GM13976 (cell line): ENCODE measurements around the gene CAPN5.
A peak's percentile ranks its signal among the peaks of the same experiment; 100 is the strongest.
"Not testable (repeated sequence)": the region's sequence is repeated elsewhere in the genome, so short reads cannot be mapped to it uniquely, and the experiment has no call there.

ENCODE experiments used
- DNase-seq: peaks from one replicate; pipeline ENCODE4 v3.0.0; 2012; ENCODE audit warnings: low spot score
- CTCF ChIP-seq: IDR thresholded peaks from 2 replicates; pipeline ENCODE4 v1.5.1; 2012; ENCODE audit warnings: borderline replicate concordance, mild to moderate bottlenecking; ENCODE audit not compliant: insufficient read depth; ENCODE audit errors: extremely low read depth, missing control alignments, control extremely low read depth
- in situ Hi-C: fragments of 300-500 bp; cut with MboI; formaldehyde crosslinking; loops from one replicate; pipeline ENCODE4 v1.12.0; 2022; ENCODE audit warnings: low sequenced_read_pairs, mixed read lengths, inconsistent platforms; ENCODE audit not compliant: unreplicated experiment

The CAPN5 gene

DNA sequence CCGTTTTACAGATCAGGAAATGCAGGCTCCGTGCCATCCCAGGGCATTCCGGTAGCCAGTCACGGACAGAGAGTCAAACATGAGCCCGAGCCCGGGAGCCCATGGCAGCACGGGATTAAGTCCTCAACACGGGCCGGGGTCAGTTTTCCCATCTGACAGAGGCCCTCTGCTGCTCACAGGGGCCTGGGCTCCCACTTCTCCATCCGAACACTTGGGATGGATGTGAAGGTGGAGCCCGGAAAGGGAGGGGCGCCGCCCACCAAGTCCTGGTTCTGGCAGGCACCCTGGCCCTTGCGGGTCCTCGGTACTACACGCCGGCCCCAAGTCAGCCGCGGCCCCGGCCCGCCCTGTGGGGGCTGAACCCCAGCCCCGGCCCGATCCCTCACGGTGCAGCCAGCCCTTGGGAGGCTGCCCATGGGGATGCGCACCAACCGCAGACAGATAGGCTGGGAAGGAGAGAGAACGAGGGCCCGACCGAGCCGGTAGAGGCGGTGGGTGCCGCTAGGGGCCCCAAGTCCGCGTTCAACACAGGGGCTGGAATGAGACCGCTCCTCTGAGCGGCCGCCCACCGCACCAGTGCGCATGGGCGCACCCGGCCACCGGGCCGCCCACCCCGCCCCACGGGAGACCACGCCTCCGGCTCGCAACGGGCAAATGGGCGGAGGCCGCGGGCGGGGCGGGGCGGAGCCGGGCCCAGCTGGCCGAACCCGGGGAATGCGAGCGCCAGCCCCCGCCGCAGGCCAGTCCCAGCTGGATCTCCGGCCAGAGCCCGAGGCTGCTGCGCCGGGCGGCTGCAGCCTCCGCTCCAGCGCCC lies at the start of gene CAPN5:
CAPN5 (plus strand) TSS at position 743 of the 814 bp plus-strand sequence. CDS start 17,916 bp downstream, outside the sequence.
- peak; percentile 98 for DNase-seq
- in situ Hi-C loops: no loop called here
- TF ChIP-seq CTCF: no peak

GRCh38 chr11:77018396-77018924 lies 48.3 kb upstream of the CAPN5 start:
- DNase-seq, in situ Hi-C loops: not testable (repeated sequence)

DNA sequence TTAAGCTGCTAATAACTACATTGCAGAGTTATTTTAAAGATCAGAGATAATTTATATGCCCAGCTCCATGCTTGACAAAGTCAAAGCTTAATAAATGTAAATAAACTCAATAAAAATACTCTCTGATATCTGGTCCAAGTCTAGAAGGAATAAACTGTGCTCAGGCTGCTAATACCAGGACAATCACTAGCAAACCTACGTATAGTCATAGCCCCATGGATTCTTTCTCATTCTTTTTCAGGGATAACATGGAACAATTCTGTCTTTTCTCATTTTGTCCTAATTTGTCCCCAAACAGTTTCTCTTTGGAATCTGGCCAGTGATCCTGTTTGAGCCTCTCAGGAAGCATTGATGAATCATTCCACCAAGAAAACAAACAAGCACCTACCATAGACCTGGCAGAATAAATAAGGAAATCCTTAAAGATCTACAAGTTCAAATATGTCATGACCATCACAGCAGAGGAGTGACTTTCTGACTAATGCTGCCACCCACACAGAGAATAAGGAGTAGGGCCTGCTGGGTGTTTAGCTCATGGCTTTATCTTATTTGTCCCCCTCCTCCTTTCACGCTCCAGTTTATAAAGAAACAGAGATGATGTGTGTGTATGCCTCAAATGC lies 46.7 kb upstream of the CAPN5 start:
- in situ Hi-C loops: no loop called here
- DNase-seq: no peak

DNA sequence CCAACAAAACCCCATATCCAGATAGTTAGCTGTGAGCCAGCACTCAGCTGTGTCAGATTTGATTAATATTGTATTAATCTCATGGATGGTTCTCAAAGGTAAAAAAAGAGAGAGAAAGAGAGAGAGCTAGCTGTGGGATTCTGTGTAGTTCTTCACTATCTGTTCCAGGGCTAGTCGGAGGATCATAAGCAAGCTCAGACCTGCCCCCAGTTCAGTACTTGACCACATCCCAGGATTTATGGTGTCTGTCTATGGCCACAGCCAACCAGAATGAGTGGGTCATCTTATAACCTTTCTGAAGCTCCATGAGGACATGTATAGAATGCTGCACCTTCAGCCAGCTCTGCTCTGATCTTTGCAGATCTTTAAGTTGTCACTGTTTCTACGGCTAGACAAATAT lies 46.0 kb upstream of the CAPN5 start:
- in situ Hi-C loops: no loop called here
- no peak for DNase-seq
- TF ChIP-seq CTCF: no peak

More for the DNA sequence above, 46.7 kb upstream of the CAPN5 start:
- no peak for TF ChIP-seq CTCF

- no peak for TF ChIP-seq CTCF
- DNase-seq: no peak
- in situ Hi-C loops: loop anchor here (25.0 kb wide), 1 partner anchor 212 kb away; no protein-coding TSS in a partner anchor
Observed at GRCh38 chr11:77024745-77025144, 42.0 kb upstream of the CAPN5 start.

GRCh38 chr11:77026221-77026620 lies 40.5 kb upstream of the CAPN5 start:
- in situ Hi-C loops: loop anchor here (25.0 kb wide), 1 partner anchor 214 kb away; no protein-coding TSS in a partner anchor
- TF ChIP-seq CTCF: no peak
- DNase-seq: no peak

DNA sequence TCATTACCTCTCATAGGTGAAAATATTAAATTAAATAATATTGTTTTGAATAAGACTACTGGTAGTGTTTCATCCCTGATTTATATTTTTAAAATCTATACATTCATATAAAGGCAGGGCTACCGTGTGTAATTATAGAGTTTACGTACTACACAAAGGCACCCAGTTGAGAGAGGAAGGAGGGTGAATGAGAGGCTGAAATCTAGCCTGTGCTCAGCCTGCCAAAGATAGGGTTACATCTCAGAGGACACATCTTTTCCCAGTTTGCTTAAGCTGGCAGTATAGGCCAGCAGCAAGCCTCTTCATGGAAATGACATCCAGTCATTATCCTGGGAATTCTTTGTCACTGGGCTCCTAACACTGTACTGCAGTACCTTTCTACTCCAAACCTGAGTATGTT lies 40.0 kb upstream of the CAPN5 start:
- no peak for DNase-seq
- TF ChIP-seq CTCF: no peak
- in situ Hi-C loops: loop anchor here (25.0 kb wide), 1 partner anchor 214 kb away; no protein-coding TSS in a partner anchor
